DOHH2 (cell line): ENCODE data around the gene KICS2.

Source experiments
- H3F3A ChIP-seq: fragments of 200-600 bp; sonication (generic), shearing (Covaris generic); 2 replicates; pipeline ENCODE4 v1.6.0; 2016; ENCODE audit warnings: antibody characterized with exemption, mild to moderate bottlenecking; ENCODE audit not compliant: control insufficient read depth, insufficient read depth
- H3K27ac ChIP-seq: fragments of 200-600 bp; sonication (generic); 2 replicates; pipeline ENCODE4 v1.5.1; 2014; ENCODE audit warnings: low read depth, mild to moderate bottlenecking, low read length, moderate library complexity
- H3K27me3 ChIP-seq: fragments of 200-600 bp; sonication (generic); 2 replicates; pipeline ENCODE4 v1.6.1; 2014; ENCODE audit warnings: mild to moderate bottlenecking, low read length, mixed read lengths; ENCODE audit not compliant: control insufficient read depth
- H3K36me3 ChIP-seq: fragments of 200-600 bp; sonication (generic); 2 replicates; pipeline ENCODE4 v1.6.1; 2014; ENCODE audit warnings: mild to moderate bottlenecking, low read length, moderate library complexity, mixed read lengths; ENCODE audit not compliant: control insufficient read depth
- H3K4me1 ChIP-seq: fragments of 200-600 bp; sonication (generic); 2 replicates; pipeline ENCODE4 v1.6.1; 2014; ENCODE audit warnings: mild to moderate bottlenecking, low read length, mixed read lengths; ENCODE audit not compliant: control insufficient read depth
- H3K4me2 ChIP-seq: fragments of 200-600 bp; sonication (generic); 2 replicates; pipeline ENCODE4 v1.6.0; 2014; ENCODE audit warnings: mild to moderate bottlenecking, low read length, moderate library complexity
- H3K4me3 ChIP-seq: fragments of 200-600 bp; sonication (generic); 2 replicates; pipeline ENCODE4 v1.5.1; 2014; ENCODE audit warnings: mild to moderate bottlenecking, low read length, mixed read lengths
- H3K79me2 ChIP-seq: fragments of 200-600 bp; sonication (generic); 2 replicates; pipeline ENCODE4 v1.6.1; 2014; ENCODE audit warnings: mild to moderate bottlenecking, low read length, mixed read lengths; ENCODE audit not compliant: control insufficient read depth
- H3K9me2 ChIP-seq: fragments of 200-600 bp; sonication (generic); replicated peaks from 2 replicates; pipeline ENCODE4 v1.6.1; 2014; ENCODE audit warnings: mild to moderate bottlenecking, low read length, mixed read lengths; ENCODE audit not compliant: control insufficient read depth
- H3K9me3 ChIP-seq: fragments of 200-600 bp; sonication (generic); 2 replicates; pipeline ENCODE4 v1.6.1; 2014; ENCODE audit warnings: antibody characterized with exemption, low read length, mixed read lengths; ENCODE audit not compliant: control insufficient read depth, insufficient read depth
- H4K20me1 ChIP-seq: fragments of 200-600 bp; sonication (generic); 2 replicates; pipeline ENCODE4 v1.6.0; 2014; ENCODE audit warnings: low read depth, mild to moderate bottlenecking, antibody characterized with exemption, low read length, moderate library complexity; ENCODE audit not compliant: control insufficient read depth, insufficient read depth
- EZH2phosphoT487 ChIP-seq: fragments of 200-600 bp; sonication (generic); IDR thresholded peaks from 2 replicates; pipeline ENCODE4 v1.6.1; 2017; ENCODE audit warnings: borderline replicate concordance, mild to moderate bottlenecking, antibody characterized with exemption, low read length, moderate library complexity, mixed read lengths
- TF ChIP-seq, protein P1 (sequence below): fragments of 200-600 bp; sonication (generic); IDR thresholded peaks from one replicate; pipeline ENCODE4 v1.5.1; 2014; ENCODE audit warnings: antibody characterized with exemption, mild to moderate bottlenecking, low read depth, low read length; ENCODE audit not compliant: poor library complexity, severe bottlenecking

Gene KICS2

DNA sequence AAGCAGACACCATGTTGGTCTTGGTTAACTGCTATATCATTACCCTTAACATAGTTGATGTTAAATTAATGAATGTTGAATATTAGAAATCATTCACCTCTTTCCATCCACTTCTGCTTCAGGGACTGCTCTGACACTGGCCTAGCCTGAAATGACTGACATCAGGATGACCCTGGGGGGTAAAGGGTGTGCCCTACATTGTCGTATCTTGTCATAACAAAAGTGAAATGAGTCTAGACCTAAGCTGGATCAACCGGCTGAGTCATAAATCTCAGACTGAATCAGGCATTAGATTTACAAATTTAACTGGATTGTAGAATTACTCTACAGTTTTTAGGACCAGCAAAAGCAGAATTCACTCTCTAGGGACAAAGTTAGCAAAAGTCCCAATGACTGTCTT is 35.3 kb downstream of the KICS2 start:
- Histone ChIP-seq H4K20me1 (no peaks in the 10 kb centered on the region), H3K4me2 (no peak overlapping the region), H3K36me3 (peaks cover 4% of the 10 kb centered on the region; the same call in 1 of the 2 replicates), H3K9me3 (no peaks in the 10 kb centered on the region), H3K79me2 (no peaks in the 10 kb centered on the region), H3K27ac (no peak overlapping the region), H3K27me3 (no peaks in the 10 kb centered on the region), H3K4me3 (no peak overlapping the region), H3K4me1 (no peaks in the 10 kb centered on the region), H3K9me2 (no peaks in the 10 kb centered on the region), H3F3A (no peaks in the 10 kb centered on the region)
- TF ChIP-seq EZH2phosphoT487 = no peak
- TF ChIP-seq, protein P1, sequence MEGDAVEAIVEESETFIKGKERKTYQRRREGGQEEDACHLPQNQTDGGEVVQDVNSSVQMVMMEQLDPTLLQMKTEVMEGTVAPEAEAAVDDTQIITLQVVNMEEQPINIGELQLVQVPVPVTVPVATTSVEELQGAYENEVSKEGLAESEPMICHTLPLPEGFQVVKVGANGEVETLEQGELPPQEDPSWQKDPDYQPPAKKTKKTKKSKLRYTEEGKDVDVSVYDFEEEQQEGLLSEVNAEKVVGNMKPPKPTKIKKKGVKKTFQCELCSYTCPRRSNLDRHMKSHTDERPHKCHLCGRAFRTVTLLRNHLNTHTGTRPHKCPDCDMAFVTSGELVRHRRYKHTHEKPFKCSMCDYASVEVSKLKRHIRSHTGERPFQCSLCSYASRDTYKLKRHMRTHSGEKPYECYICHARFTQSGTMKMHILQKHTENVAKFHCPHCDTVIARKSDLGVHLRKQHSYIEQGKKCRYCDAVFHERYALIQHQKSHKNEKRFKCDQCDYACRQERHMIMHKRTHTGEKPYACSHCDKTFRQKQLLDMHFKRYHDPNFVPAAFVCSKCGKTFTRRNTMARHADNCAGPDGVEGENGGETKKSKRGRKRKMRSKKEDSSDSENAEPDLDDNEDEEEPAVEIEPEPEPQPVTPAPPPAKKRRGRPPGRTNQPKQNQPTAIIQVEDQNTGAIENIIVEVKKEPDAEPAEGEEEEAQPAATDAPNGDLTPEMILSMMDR = no peak

DNA sequence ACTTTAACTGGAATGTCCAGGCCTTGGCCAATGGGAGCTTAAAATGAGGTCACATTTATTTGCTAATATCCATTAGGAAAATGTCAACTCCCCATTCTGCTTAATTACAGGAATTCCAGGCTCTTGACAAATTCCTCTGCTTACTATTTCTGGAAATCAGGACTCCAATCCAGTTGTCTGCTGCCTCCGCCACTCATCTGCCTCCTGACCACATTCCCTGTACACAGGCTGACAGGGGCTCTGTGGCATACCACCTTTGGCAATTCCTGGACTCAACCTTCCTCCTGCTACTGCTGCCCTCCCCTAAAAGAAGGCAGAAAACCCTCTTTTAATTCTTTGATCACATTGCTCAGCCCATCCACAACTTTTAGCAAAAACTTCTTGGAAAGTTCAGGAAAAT is 37.9 kb downstream of the KICS2 start:
- Histone ChIP-seq H3K79me2 (no peaks in the 10 kb centered on the region), H3F3A (no peaks in the 10 kb centered on the region), H3K4me1 (no peaks in the 10 kb centered on the region), H3K9me3 (no peaks in the 10 kb centered on the region), H3K9me2 (no peaks in the 10 kb centered on the region), H4K20me1 (no peaks in the 10 kb centered on the region), H3K36me3 (no peaks in the 10 kb centered on the region), H3K27ac (no peak overlapping the region), H3K4me3 (no peak overlapping the region), H3K27me3 (no peaks in the 10 kb centered on the region), H3K4me2 (no peak overlapping the region)
- no peak for TF ChIP-seq EZH2phosphoT487
- TF ChIP-seq, protein P1 = no peak

DNA sequence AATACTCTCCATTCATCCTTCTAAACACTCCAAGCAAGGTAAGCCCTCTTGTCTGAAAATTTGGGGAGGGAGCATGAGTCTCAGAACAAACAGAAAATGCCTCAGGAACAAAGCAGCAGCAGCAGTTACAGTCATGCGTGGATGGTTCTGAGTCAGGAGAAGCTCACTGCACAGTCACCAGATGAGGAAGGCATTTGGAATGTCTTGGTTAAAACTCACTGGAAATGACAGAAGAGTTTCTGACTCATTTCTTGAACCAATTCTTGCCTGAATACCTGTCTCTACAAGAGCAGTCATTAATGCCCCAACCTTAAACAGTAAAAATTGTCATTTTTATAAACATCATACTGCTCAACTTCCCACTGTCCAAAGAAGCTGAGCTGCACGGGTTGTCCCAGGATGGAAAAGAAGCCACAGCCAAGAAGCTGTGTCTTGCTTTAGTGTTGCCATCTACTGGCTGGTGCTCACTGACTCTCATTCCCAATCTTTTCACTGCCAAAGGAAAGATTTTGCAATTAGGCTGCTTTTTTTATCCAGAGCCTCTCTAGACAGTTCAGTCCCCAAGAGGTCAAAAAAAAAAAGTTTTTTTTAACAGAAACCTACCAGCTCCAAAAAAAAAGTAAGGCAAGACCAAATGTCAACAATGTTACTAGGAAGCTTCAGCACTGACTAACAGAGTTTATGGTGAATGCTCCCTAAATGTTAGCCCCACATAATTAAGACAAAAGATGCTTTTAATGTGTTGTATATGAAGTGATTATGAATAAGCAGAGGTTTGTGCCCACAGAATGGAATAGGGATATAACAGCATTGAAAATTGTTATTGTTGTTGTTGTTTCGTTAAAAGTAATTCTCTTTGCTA is 40.4 kb downstream of the KICS2 start:
- H3K27ac ChIP-seq = no peak overlapping the region
- H3K9me2 ChIP-seq = no peaks in the 10 kb centered on the region
- no peak overlapping the region for H3K4me3 ChIP-seq
- no peaks in the 10 kb centered on the region for H3K9me3 ChIP-seq
- H4K20me1 ChIP-seq = no peaks in the 10 kb centered on the region
- H3F3A ChIP-seq = no peaks in the 10 kb centered on the region
- no peaks in the 10 kb centered on the region for H3K27me3 ChIP-seq
- H3K36me3 ChIP-seq = no peaks in the 10 kb centered on the region
- H3K4me2 ChIP-seq = no peak overlapping the region
- no peaks in the 10 kb centered on the region for H3K79me2 ChIP-seq
- no peak for TF ChIP-seq EZH2phosphoT487
- TF ChIP-seq, protein P1 = peak; percentile 58
- H3K4me1 ChIP-seq = no peaks in the 10 kb centered on the region
